ENCODE measurements around the gene POLD4. TPM values are rescaled to one million over a fixed set of nuclear protein-coding genes. Genes with fewer than 3 reads are reported as not detected.
"Not testable (repeated sequence)": the region's sequence is repeated elsewhere in the genome, so short reads cannot be mapped to it uniquely, and the experiment has no call there.

POLD4 gene
- total RNA-seq, 1 donor from 2014 or later = 3.7 TPM

DNA sequence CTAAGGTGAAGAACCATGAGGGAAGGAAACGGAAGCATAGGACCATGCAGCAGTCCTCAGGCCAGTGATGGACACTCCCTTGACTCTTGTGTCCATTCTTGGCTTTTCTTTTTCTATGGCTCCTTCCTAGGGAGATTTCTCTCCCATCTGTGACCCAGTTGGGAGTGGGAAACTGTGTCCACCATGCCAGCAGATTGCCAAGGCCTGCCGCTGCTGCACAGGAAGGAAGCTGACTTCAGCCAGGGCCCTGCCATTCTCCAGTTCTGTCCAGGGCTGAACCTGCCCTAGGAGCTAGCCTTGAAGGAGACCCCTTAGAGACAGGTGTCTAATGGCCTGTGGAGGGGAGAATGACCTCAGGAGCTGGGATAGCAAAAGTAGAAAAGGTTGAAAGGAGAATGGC, 32.7 kb downstream of the POLD4 start:
- H3K27ac Mint-ChIP-seq (ENCODE audit: unreplicated experiment) = no peak overlapping the region
- no peak for DNase-seq (ENCODE audit: low read depth, low spot score)
- H3K4me1 Mint-ChIP-seq = peaks cover 23% of the 10 kb centered on the region

DNA sequence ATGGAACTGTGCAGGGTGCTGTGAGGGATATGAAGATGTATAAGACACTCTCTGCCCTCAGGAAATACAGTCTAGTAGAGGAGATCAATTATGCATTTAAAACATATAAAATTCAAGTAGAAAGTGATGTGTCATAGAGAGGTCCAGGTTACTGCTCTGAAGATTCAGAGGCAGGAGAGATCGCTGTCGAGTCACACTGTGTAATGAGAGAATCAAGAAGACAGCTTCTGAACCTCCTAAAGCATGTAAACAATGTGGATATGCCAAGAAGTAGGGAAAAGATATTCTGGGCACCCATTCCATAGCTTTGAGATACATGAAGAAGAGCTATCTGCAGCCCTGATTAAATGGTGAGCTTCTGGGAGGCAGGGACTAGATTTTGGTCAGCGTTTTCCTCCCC, 33.3 kb downstream of the POLD4 start:
- Mint-ChIP-seq H3K4me3 (peak overlapping the region; percentile 62), H3K9me3 (no peaks in the 10 kb centered on the region), H3K27me3 (ENCODE audit: low read depth) (peaks cover 2% of the 10 kb centered on the region), H3K27ac (ENCODE audit: unreplicated experiment) (no peak overlapping the region), H3K4me1 (peaks cover 30% of the 10 kb centered on the region), H3K36me3 (ENCODE audit: low read depth) (no peaks in the 10 kb centered on the region)
- TF ChIP-seq, protein P1, sequence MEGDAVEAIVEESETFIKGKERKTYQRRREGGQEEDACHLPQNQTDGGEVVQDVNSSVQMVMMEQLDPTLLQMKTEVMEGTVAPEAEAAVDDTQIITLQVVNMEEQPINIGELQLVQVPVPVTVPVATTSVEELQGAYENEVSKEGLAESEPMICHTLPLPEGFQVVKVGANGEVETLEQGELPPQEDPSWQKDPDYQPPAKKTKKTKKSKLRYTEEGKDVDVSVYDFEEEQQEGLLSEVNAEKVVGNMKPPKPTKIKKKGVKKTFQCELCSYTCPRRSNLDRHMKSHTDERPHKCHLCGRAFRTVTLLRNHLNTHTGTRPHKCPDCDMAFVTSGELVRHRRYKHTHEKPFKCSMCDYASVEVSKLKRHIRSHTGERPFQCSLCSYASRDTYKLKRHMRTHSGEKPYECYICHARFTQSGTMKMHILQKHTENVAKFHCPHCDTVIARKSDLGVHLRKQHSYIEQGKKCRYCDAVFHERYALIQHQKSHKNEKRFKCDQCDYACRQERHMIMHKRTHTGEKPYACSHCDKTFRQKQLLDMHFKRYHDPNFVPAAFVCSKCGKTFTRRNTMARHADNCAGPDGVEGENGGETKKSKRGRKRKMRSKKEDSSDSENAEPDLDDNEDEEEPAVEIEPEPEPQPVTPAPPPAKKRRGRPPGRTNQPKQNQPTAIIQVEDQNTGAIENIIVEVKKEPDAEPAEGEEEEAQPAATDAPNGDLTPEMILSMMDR (conservative IDR thresholded peaks at IDR 0.05) = no peak
- no peak for DNase-seq (ENCODE audit: low read depth, low spot score)

More for the DNA sequence above, 32.7 kb downstream of the POLD4 start:
- no peaks in the 10 kb centered on the region for H3K36me3 Mint-ChIP-seq (ENCODE audit: low read depth)
- TF ChIP-seq, protein P1 (conservative IDR thresholded peaks at IDR 0.05) = no peak
- H3K9me3 Mint-ChIP-seq = no peaks in the 10 kb centered on the region
- peak overlapping the region; percentile 62 for H3K4me3 Mint-ChIP-seq
- peaks cover 2% of the 10 kb centered on the region for H3K27me3 Mint-ChIP-seq (ENCODE audit: low read depth)

DNA sequence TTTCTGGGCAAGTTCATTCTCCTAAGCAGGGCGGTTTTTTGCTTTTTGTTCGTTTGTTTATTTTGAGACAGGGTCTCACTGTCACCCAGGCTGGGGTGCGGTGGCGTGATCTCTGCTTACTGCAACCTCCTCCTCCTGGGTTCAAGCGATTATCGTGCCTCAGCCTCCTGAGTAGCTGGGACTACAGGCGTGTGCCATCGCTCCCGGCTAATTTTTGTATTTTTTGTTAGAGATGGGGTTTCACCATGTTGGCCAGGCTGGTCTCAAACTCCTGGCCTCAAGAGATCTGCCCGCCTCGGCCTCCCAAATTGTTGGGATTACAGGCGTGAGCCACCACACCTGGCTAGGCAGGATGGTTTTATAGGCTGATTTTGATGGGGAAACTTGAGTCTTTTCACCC, 34.5 kb downstream of the POLD4 start:
- not testable (repeated sequence) for H3K27me3 Mint-ChIP-seq (ENCODE audit: low read depth); H3K27ac Mint-ChIP-seq (ENCODE audit: unreplicated experiment); DNase-seq (ENCODE audit: low read depth, low spot score); H3K36me3 Mint-ChIP-seq (ENCODE audit: low read depth); H3K9me3 Mint-ChIP-seq
- Mint-ChIP-seq H3K4me1 (peaks cover 34% of the 10 kb centered on the region), H3K4me3 (peak overlapping the region; percentile 92)

DNA sequence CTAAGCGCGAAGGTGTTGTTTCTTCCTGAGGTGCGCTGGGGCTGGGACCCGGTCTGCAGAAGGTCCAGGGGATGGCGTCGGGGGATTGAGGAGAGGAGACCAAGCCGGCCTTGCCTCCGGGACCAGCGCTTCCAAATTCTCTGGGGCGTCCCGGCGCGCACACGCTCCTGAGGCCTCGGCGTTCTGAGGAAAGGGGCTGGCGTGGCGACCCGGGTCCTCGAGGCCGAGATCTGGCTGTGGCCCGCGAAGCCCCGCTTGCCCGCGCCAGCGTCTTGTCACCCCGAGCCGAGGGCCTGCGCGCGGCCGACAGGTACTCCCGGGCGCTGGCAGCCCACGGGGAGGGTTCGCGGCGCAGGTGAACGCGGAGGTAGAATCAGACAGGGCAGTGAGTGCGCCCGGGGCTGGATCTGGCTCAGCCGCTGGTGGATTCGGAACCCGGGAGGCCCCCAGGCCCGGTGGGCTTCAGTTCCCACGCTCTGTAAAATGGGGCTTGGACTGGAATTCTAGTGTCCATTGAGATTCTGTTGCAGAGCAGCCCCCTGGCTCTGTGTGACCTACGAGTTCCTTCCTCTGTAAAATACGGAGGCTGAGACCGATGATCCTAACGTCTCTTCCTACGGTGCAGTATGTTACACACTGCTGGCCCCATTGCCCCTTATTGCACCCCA, 35.3 kb downstream of the POLD4 start:
- Mint-ChIP-seq H3K36me3 (ENCODE audit: low read depth) (no peaks in the 10 kb centered on the region), H3K27me3 (ENCODE audit: low read depth) (peaks cover 2% of the 10 kb centered on the region), H3K4me3 (peak overlapping the region; percentile 92), H3K4me1 (peaks cover 34% of the 10 kb centered on the region), H3K9me3 (no peaks in the 10 kb centered on the region), H3K27ac (ENCODE audit: unreplicated experiment) (peak overlapping the region; percentile 98)
- no peak for DNase-seq (ENCODE audit: low read depth, low spot score)
- TF ChIP-seq, protein P1 (conservative IDR thresholded peaks at IDR 0.05) = no peak

DNA sequence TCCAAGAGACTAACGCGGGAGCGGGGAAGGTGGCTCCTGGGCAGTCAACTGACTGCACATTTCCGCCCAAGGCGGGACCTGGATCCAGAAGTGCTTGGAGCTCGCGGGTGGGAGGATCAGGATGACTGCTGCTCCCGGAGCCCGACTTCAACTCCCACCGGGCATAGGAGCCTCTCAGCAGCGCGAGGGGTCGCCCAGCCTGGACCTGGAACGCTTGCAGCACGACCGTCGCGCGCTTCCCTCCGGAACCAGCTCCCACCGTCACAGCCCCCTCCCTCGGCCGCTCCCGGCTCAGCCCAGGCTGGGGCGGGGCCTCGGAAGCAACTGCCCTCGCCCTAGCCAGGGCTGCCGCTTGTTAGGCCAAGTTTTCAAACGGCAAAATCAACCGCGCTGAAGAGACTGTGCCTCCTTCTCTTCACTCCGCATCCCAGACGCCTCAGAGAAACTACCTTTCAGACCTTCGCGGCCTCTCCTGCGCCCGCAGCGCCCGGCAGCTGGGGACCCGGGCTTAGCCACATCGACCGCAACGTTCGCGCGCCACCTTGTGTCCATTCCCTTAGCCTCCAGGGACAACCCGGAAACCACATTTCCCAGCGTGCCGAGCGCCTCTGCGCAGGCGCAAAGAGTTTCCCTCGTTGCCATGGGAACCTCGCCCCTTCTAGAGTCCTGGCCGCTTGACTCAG, 36.0 kb downstream of the POLD4 start:
- Mint-ChIP-seq H3K27ac (ENCODE audit: unreplicated experiment) (peak overlapping the region; percentile 98), H3K4me3 (peak overlapping the region; percentile 92), H3K9me3 (no peaks in the 10 kb centered on the region), H3K36me3 (ENCODE audit: low read depth) (no peaks in the 10 kb centered on the region), H3K4me1 (peaks cover 34% of the 10 kb centered on the region), H3K27me3 (ENCODE audit: low read depth) (peaks cover 2% of the 10 kb centered on the region)
- DNase-seq (ENCODE audit: low read depth, low spot score) = peak; percentile 100
- TF ChIP-seq, protein P1 (conservative IDR thresholded peaks at IDR 0.05) = peak; percentile 93

DNA sequence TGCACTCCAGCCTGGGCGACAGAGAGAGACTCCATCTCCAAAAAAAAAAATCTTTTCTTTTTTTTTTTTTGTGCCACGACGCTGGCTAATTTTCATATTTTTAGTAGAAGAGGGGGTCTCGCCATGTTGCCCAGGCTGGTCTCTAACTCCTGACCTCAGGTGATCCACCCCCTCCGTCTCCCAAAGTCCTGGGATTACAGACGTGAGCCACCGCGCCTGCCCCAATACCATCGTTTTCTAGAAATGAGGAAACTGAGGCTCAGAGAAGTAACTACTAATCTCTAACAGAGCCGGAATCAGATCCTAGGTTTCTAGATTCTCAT, 36.5 kb downstream of the POLD4 start:
- H3K9me3 Mint-ChIP-seq = no peaks in the 10 kb centered on the region
- no peaks in the 10 kb centered on the region for H3K36me3 Mint-ChIP-seq (ENCODE audit: low read depth)
- TF ChIP-seq, protein P1 (conservative IDR thresholded peaks at IDR 0.05) = no peak
- H3K4me1 Mint-ChIP-seq = peaks cover 34% of the 10 kb centered on the region
- peak overlapping the region; percentile 92 for H3K4me3 Mint-ChIP-seq
- peaks cover 2% of the 10 kb centered on the region for H3K27me3 Mint-ChIP-seq (ENCODE audit: low read depth)
- DNase-seq (ENCODE audit: low read depth, low spot score) = no peak
- peak overlapping the region; percentile 35 for H3K27ac Mint-ChIP-seq (ENCODE audit: unreplicated experiment)
